Keratinocyte (primary cell): Measurements from ENCODE around the gene FGF22. TPM values are rescaled to one million over a fixed set of nuclear protein-coding genes. Genes with fewer than 3 reads are reported as not detected.
A peak's percentile ranks its signal among the peaks of the same experiment; 100 is the strongest.

ENCODE experiments used
- DNase-seq: peaks from one replicate; pipeline ENCODE4 v3.0.0-alpha.2; 2011; ENCODE audit warnings: low read depth, missing footprints, low spot score
- FAIRE-seq: peaks from 2 replicates; lab custom pipeline; 2011; peaks lifted over from hg19 to GRCh38; lab: Jason Lieb, UNC
- H2AFZ ChIP-seq: 2 replicates; pipeline ENCODE4 v1.6.0; 2012; ENCODE audit warnings: low read length, control low read depth, inconsistent platforms; ENCODE audit not compliant: control insufficient read depth
- H3K27ac ChIP-seq: 2 replicates; pipeline ENCODE4 v1.5.1; 2011; ENCODE audit warnings: low read length; ENCODE audit not compliant: control insufficient read depth, insufficient read depth
- H3K27me3 ChIP-seq: 3 replicates; pipeline ENCODE4 v1.6.0; 2011; ENCODE audit warnings: low read length; ENCODE audit not compliant: control insufficient read depth, insufficient read depth; ENCODE audit errors: extremely low read depth
- H3K36me3 ChIP-seq, 2 experiments: 2 replicates in 1 of 2; 3 replicates in 1 of 2; pipeline ENCODE4 v1.5.1; 2011; ENCODE audit warnings: low read length in 2 of 2, mild to moderate bottlenecking in 1 of 2; ENCODE audit not compliant: control insufficient read depth in 2 of 2, insufficient read depth in 2 of 2; ENCODE audit errors: extremely low read depth in 1 of 2
- H3K4me1 ChIP-seq: 3 replicates; pipeline ENCODE4 v1.5.1; 2011; ENCODE audit warnings: low read length; ENCODE audit not compliant: control insufficient read depth, insufficient read depth; ENCODE audit errors: extremely low read depth
- H3K4me2 ChIP-seq: 3 replicates; pipeline ENCODE4 v1.6.0; 2011; ENCODE audit warnings: low read depth, low read length; ENCODE audit not compliant: control insufficient read depth, insufficient read depth; ENCODE audit errors: extremely low read depth
- H3K4me3 ChIP-seq, 3 experiments: fragments of 200-600 bp in 1 of 3; sonication (generic) in 1 of 3; 2 replicates in 2 of 3; 3 replicates in 1 of 3; pipeline ENCODE4 v1.5.1; 2011 to 2016; ENCODE audit warnings: low read length in 3 of 3, mild to moderate bottlenecking in 3 of 3, control low read depth in 2 of 3, inconsistent platforms in 1 of 3, low read depth in 1 of 3, mixed read lengths in 1 of 3, mixed run types in 1 of 3, moderate library complexity in 1 of 3; ENCODE audit not compliant: control insufficient read depth in 2 of 3, insufficient read depth in 2 of 3; ENCODE audit errors: extremely low read depth in 1 of 3
- H3K79me2 ChIP-seq: 2 replicates; pipeline ENCODE4 v1.6.0; 2012; ENCODE audit warnings: low read length; ENCODE audit not compliant: control insufficient read depth, insufficient read depth
- H3K9ac ChIP-seq: 3 replicates; pipeline ENCODE4 v1.6.0; 2011; ENCODE audit warnings: low read length; ENCODE audit not compliant: control insufficient read depth, insufficient read depth; ENCODE audit errors: extremely low read depth
- H3K9me1 ChIP-seq: 3 replicates; pipeline ENCODE4 v1.6.0; 2011; ENCODE audit warnings: low read length; ENCODE audit not compliant: control insufficient read depth, insufficient read depth; ENCODE audit errors: extremely low read depth
- H3K9me3 ChIP-seq: 2 replicates; pipeline ENCODE4 v1.5.1; 2012; ENCODE audit warnings: low read depth, low read length; ENCODE audit not compliant: control insufficient read depth
- H4K20me1 ChIP-seq: 3 replicates; pipeline ENCODE4 v1.6.0; 2011; ENCODE audit warnings: low read length; ENCODE audit not compliant: control insufficient read depth, insufficient read depth; ENCODE audit errors: extremely low read depth
- CTCF ChIP-seq, 3 experiments: IDR thresholded peaks in 1 of 3; conservative IDR thresholded peaks in 1 of 3; optimal IDR thresholded peaks in 1 of 3; 2 replicates in 2 of 3; 3 replicates in 1 of 3; pipeline versions ENCODE3 to v1.5.1; 2011; ENCODE audit warnings: low read length in 3 of 3, mild to moderate bottlenecking in 3 of 3, moderate library complexity in 2 of 3, control low read depth in 1 of 3, inconsistent platforms in 1 of 3; ENCODE audit not compliant: insufficient read depth in 2 of 3; ENCODE audit errors: extremely low read depth in 1 of 3
- EZH2 ChIP-seq: IDR thresholded peaks from one replicate; pipeline ENCODE4 v1.6.1; 2012; ENCODE audit warnings: inconsistent platforms, mild to moderate bottlenecking, low read length, moderate library complexity
- dilution Hi-C: fragments of 300-500 bp; cut with MboI; formaldehyde crosslinking; loops from one replicate; pipeline ENCODE4 v1.7.0; 2020; ENCODE audit warnings: low sequenced_read_pairs; ENCODE audit not compliant: extremely low pct_ligation_motif_present
- polyA plus RNA-seq, 5 experiments: library from polyadenylated mRNA; depleted of rRNA in 3 of 5; stranded (reverse) in 3 of 5; stranded (forward) in 1 of 5; unstranded in 1 of 5; fragments of >200 nt; gene quantifications; 1 replicate in 1 of 5; 2 replicates in 3 of 5; 3 replicates in 1 of 5; pipeline versions ENCODE4 v1.2.1 to v1.2.3, GENCODE V29; 2011 to 2012; ENCODE audit warnings: missing spikeins in 2 of 5, low read depth in 1 of 5, low replicate concordance in 1 of 5

Gene FGF22
- polyA plus RNA-seq, 1 donor (not counting 4 experiments of a cell fraction or from before 2014, with no cell fraction given), result not detected

DNA sequence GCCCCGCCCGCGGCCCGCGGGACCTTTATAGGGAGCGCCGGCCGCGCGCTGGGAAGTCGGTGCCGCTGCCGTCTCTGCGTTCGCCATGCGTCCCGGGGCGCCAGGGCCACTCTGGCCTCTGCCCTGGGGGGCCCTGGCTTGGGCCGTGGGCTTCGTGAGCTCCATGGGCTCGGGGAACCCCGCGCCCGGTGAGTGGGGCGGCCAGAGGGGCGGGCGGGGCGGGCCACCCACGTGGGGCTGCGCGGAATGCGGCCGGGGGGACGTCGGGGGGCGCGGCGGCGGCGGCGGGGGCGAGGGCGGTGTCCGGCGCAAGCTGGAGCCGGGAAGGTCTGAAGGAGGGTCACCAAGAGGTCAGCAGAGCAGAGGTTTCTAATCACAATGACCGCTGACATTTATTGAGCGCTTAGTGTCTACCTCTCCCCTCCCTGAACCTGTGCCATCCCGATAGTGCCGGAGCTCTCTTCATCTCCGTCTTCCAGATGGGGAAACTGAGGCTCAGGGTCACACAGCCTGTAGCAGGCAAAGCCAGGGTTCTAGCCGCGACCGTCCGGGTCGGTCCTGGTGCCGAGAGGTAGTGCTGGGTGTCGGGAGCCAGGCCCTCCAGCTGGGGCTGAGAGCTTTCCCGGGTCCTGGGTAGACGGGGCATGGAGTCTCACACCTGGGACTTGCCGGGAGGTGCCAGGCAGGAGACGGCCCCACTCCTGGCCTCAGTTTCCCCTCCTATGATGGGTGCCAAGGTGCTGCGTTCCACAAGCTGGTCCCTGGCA lies 36.8 kb downstream of the FGF22 start, which contains the start of gene FSTL3:
FSTL3 (plus strand) TSS at position 54 of the 767 bp plus-strand sequence; CDS start at position 86, 32 bp downstream.
- Histone ChIP-seq H3K79me2 (peaks cover 23% of the 10 kb centered on the region), H3K36me3 (peaks cover 7 to 23% of the 10 kb centered on the region in 2 experiments), H3K9me1 (peaks cover 2% of the 10 kb centered on the region), H3K27ac (peak within 1 kb of the TSS; percentile 93), H3K4me1 (peaks cover 26% of the 10 kb centered on the region), H3K4me3 (peak within 1 kb of the TSS; percentile 76 to 92 (median 89)), H3K4me2 (peak within 1 kb of the TSS; percentile 86), H2AFZ (peak within 1 kb of the TSS; percentile 19), H3K9ac (peak within 1 kb of the TSS; percentile 99), H3K27me3 (no peaks in the 10 kb centered on the region), H3K9me3 (no peaks in the 10 kb centered on the region), H4K20me1 (peaks cover 16% of the 10 kb centered on the region)
- dilution Hi-C loops, result no loop called here
- FAIRE-seq, result peak; percentile 23
- TF ChIP-seq EZH2 (no peak), CTCF (optimal IDR thresholded peaks at IDR 0.05 in 1 of 3, IDR thresholded peaks at IDR 0.05 in 1 of 3, conservative IDR thresholded peaks at IDR 0.05 in 1 of 3; ENCODE audit: extremely low read depth in 1 of 3, insufficient read depth in 2 of 3, low read length in 3 of 3) (no peak)
- DNase-seq, result no peak

GRCh38 chr19:677201-677600 lies 37.5 kb downstream of the FGF22 start:
- H3K4me3 ChIP-seq, result peak overlapping the region; percentile 76 to 92 (median 89)
- H3K4me2 ChIP-seq, result peak overlapping the region; percentile 90
- H3K9ac ChIP-seq, result peak overlapping the region; percentile 99
- peaks cover 23% of the 10 kb centered on the region for H3K79me2 ChIP-seq
- dilution Hi-C loops, result no loop called here
- peak; percentile 36 for FAIRE-seq
- no peak overlapping the region for H2AFZ ChIP-seq
- no peaks in the 10 kb centered on the region for H3K9me3 ChIP-seq
- no peak for DNase-seq
- H3K27me3 ChIP-seq, result no peaks in the 10 kb centered on the region
- peaks cover 26% of the 10 kb centered on the region for H3K4me1 ChIP-seq
- peaks cover 9 to 29% of the 10 kb centered on the region in 2 experiments for H3K36me3 ChIP-seq
- H4K20me1 ChIP-seq, result peaks cover 19% of the 10 kb centered on the region
- peak overlapping the region; percentile 93 for H3K27ac ChIP-seq
- TF ChIP-seq EZH2 (no peak), CTCF (optimal IDR thresholded peaks at IDR 0.05 in 1 of 3, IDR thresholded peaks at IDR 0.05 in 1 of 3, conservative IDR thresholded peaks at IDR 0.05 in 1 of 3; ENCODE audit: extremely low read depth in 1 of 3, insufficient read depth in 2 of 3, low read length in 3 of 3) (no peak)
- H3K9me1 ChIP-seq, result peaks cover 2% of the 10 kb centered on the region
